Endothelial cell of umbilical vein (primary cell): ENCODE data around the gene ATP5PD.

Experiments
- CTCF ChIP-seq, 2 donors: IDR thresholded peaks; 1 replicate in 1 of 2; 2 replicates in 1 of 2; pipeline ENCODE4 v1.5.1; 2011; ENCODE audit warnings: low read length in 2 of 2, mild to moderate bottlenecking in 2 of 2, moderate library complexity in 2 of 2, control low read depth in 1 of 2, inconsistent platforms in 1 of 2, low read depth in 1 of 2; ENCODE audit not compliant: insufficient read depth in 1 of 2; ENCODE audit errors: extremely low read depth in 1 of 2
- EZH2 ChIP-seq: IDR thresholded peaks from 2 replicates; pipeline ENCODE4 v1.6.1; 2012; ENCODE audit warnings: borderline replicate concordance, low read depth, mild to moderate bottlenecking, moderate library complexity, low read length, inconsistent platforms; ENCODE audit not compliant: severe bottlenecking
- JUN ChIP-seq: IDR thresholded peaks from 2 replicates; pipeline ENCODE4 v1.6.1; 2011; ENCODE audit warnings: borderline replicate concordance, low read depth; ENCODE audit not compliant: insufficient read length, insufficient read depth
- MAX ChIP-seq: IDR thresholded peaks from 2 replicates; pipeline ENCODE4 v1.6.1; 2011; ENCODE audit not compliant: insufficient read depth, insufficient read length
- POLR2A ChIP-seq: IDR thresholded peaks from 2 replicates; pipeline ENCODE4 v1.6.1; 2012; ENCODE audit warnings: low read depth, mild to moderate bottlenecking, control low read depth, low read length

GRCh38 chr17:75079023-75079373, 32.2 kb upstream of the ATP5PD start:
- no peak for TF ChIP-seq CTCF (IDR thresholded peaks at IDR 0.05; ENCODE audit: extremely low read depth in 1 of 2, insufficient read depth in 1 of 2, low read depth in 1 of 2, low read length in 2 of 2)
- no peak for TF ChIP-seq EZH2
- TF ChIP-seq MAX: no peak
- TF ChIP-seq POLR2A: no peak
- TF ChIP-seq JUN: no peak
